HEK293 (cell line): ENCODE measurements around the gene PERCC1.

Experiments used
- HOXD13 ChIP-seq: sonication (generic); formaldehyde crosslinking; IDR thresholded peaks from 2 replicates; pipeline ENCODE4 v1.8.0; 2022; ENCODE audit warnings: missing genetic modification reagents, borderline replicate concordance
- ZNF121 ChIP-seq: fragments of 450-650 bp; formaldehyde crosslinking; IDR thresholded peaks from 2 replicates; pipeline ENCODE4 v1.5.1; 2016; ENCODE audit warnings: missing biosample characterization, missing genetic modification characterization
- ZNF324 ChIP-seq: fragments of 450-650 bp; formaldehyde crosslinking; IDR thresholded peaks from 2 replicates; pipeline ENCODE4 v1.5.1; 2016; ENCODE audit warnings: missing biosample characterization, missing genetic modification characterization
- ZNF433 ChIP-seq: fragments of 450-650 bp; formaldehyde crosslinking; IDR thresholded peaks from 2 replicates; pipeline ENCODE4 v1.5.1; 2016; ENCODE audit warnings: missing biosample characterization, missing genetic modification characterization, low read depth
- TF ChIP-seq, protein P1 (sequence below): fragments of 450-650 bp; formaldehyde crosslinking; conservative IDR thresholded peaks from 2 replicates; pipeline ENCODE4 v1.5.1; 2016; ENCODE audit warnings: low read depth, missing biosample characterization, missing genetic modification characterization

DNA sequence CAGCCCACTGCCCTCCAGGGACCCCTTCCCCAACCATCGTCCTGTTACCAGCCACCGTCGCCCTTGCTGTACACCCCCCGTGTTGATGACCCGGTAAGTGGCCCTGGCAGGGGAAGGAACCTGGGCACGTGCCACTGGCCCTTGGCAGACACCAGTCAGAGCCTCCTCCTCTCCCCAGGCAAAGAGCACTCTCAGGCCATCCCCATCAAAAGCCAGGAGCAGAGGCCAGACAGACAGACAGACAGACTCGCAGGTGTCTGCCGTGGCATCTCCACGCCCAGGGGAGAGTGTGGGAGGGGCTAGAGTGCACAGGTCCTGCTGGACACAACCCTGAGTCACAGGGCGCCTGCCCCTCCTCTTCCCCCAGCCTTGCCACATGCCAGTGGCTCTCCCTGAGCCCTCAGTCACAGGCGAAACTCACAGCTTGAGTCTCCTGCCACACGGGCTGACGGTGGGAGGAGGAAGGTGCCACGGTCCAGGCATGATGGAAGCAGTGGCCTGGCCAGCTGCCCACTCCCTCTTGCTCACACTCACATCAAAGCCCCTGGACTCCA lies 36.2 kb downstream of the PERCC1 start:
- no peak for TF ChIP-seq ZNF121
- no peak for TF ChIP-seq ZNF433 (tag by site-specific recombination)
- no peak for TF ChIP-seq HOXD13 (CRISPR knock-in tag)
- TF ChIP-seq ZNF324 (tag by site-specific recombination), result no peak
- TF ChIP-seq, protein P1, sequence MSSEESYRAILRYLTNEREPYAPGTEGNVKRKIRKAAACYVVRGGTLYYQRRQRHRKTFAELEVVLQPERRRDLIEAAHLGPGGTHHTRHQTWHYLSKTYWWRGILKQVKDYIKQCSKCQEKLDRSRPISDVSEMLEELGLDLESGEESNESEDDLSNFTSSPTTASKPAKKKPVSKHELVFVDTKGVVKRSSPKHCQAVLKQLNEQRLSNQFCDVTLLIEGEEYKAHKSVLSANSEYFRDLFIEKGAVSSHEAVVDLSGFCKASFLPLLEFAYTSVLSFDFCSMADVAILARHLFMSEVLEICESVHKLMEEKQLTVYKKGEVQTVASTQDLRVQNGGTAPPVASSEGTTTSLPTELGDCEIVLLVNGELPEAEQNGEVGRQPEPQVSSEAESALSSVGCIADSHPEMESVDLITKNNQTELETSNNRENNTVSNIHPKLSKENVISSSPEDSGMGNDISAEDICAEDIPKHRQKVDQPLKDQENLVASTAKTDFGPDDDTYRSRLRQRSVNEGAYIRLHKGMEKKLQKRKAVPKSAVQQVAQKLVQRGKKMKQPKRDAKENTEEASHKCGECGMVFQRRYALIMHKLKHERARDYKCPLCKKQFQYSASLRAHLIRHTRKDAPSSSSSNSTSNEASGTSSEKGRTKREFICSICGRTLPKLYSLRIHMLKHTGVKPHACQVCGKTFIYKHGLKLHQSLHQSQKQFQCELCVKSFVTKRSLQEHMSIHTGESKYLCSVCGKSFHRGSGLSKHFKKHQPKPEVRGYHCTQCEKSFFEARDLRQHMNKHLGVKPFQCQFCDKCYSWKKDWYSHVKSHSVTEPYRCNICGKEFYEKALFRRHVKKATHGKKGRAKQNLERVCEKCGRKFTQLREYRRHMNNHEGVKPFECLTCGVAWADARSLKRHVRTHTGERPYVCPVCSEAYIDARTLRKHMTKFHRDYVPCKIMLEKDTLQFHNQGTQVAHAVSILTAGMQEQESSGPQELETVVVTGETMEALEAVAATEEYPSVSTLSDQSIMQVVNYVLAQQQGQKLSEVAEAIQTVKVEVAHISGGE (tag by site-specific recombination), result no peak
